Tibial nerve (tissue), 4 donors: ENCODE measurements around the gene SPRED1.

Experiments used
- CTCF ChIP-seq, 5 experiments: fragments of 200-600 bp in 3 of 5; fragments of 450-650 bp in 2 of 5; sonication (generic) in 3 of 5; IDR thresholded peaks; one replicate each; pipeline ENCODE4 v1.5.1; 2016 to 2019; ENCODE audit warnings: antibody characterized with exemption in 5 of 5, mild to moderate bottlenecking in 3 of 5, moderate library complexity in 2 of 5
- EP300 ChIP-seq, 2 donors: sonication (generic); formaldehyde crosslinking; IDR thresholded peaks; one replicate each; pipeline ENCODE4 v1.6.1; 2017; ENCODE audit warnings: antibody characterized with exemption in 2 of 2, mild to moderate bottlenecking in 1 of 2
- POLR2A ChIP-seq, 2 donors: fragments of 450-650 bp; IDR thresholded peaks; one replicate each; pipeline ENCODE4 v1.6.1; 2017; ENCODE audit warnings: antibody characterized with exemption in 2 of 2, mild to moderate bottlenecking in 2 of 2, moderate library complexity in 2 of 2

DNA sequence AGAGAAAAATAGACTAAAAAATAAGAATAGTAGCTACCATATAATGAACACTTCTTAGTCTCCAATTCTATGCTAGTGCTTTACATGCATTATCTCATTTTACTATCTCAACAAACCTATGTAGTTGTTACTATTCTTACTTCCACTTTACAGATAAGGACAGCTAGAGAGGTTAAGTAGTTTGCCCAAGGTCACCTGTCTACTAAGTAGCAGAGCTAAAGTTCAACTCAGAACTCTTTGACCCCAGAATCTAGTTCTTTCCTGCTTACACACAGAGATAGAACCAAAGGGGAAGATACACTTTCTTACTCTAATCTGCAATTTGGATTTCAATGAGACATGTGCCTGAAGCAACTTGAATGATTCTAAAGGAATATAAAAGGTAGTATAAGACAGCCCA lies 24.7 kb upstream of the SPRED1 start:
- TF ChIP-seq CTCF (IDR thresholded peaks at IDR 0.05), result no peak
- no peak for TF ChIP-seq POLR2A (IDR thresholded peaks at IDR 0.05)
- TF ChIP-seq EP300 (IDR thresholded peaks at IDR 0.05), result no peak
